GM23338 (cell line): ENCODE measurements around the gene GPRC5B. TPM values are rescaled to one million over a fixed set of nuclear protein-coding genes. Genes with fewer than 3 reads are reported as not detected.

Source experiments
- ATAC-seq: fragments of 200-7000 bp; cut with Tn5 transposase; 3 replicates; pipeline ENCODE4 v1.9.1; 2020
- DNase-seq: peaks from one replicate; pipeline ENCODE4 v3.0.0-alpha.2; 2015; ENCODE audit warnings: low spot score
- H2AFZ ChIP-seq: fragments of 200-600 bp; sonication (generic); 2 replicates; pipeline ENCODE4 v1.8.0; 2016; ENCODE audit warnings: antibody characterized with exemption, mild to moderate bottlenecking, moderate library complexity
- H3F3A ChIP-seq: fragments of 200-600 bp; sonication (generic); replicated peaks from 2 replicates; pipeline ENCODE4 v1.8.0; 2017; ENCODE audit warnings: antibody characterized with exemption, mixed run types, low read depth
- H3K27ac ChIP-seq: fragments of 200-600 bp; sonication (generic); 2 replicates; pipeline ENCODE4 v1.6.1; 2016; ENCODE audit warnings: low read depth
- H3K27me3 ChIP-seq: fragments of 200-600 bp; sonication (generic); 2 replicates; pipeline ENCODE4 v1.8.0; 2016; ENCODE audit warnings: mild to moderate bottlenecking, mixed run types, moderate library complexity; ENCODE audit not compliant: insufficient read depth
- H3K36me3 ChIP-seq: fragments of 200-600 bp; sonication (generic); 2 replicates; pipeline ENCODE4 v1.8.0; 2016; ENCODE audit warnings: mild to moderate bottlenecking; ENCODE audit not compliant: insufficient read depth
- H3K4me1 ChIP-seq: fragments of 200-600 bp; sonication (generic); 2 replicates; pipeline ENCODE4 v1.8.0; 2016; ENCODE audit warnings: mild to moderate bottlenecking, moderate library complexity; ENCODE audit not compliant: insufficient read depth
- H3K4me2 ChIP-seq: fragments of 200-600 bp; sonication (generic); 2 replicates; pipeline ENCODE4 v1.7.1; 2017; ENCODE audit warnings: mixed run types
- H3K4me3 ChIP-seq: fragments of 200-600 bp; sonication (generic); 2 replicates; pipeline ENCODE4 v1.6.1; 2016; ENCODE audit warnings: mixed run types
- H3K79me2 ChIP-seq: fragments of 200-600 bp; sonication (generic); replicated peaks from 2 replicates; pipeline ENCODE4 v1.8.0; 2017; ENCODE audit warnings: mild to moderate bottlenecking; ENCODE audit not compliant: insufficient read depth
- H3K9me2 ChIP-seq: fragments of 200-600 bp; sonication (generic); 2 replicates; pipeline ENCODE4 v1.8.0; 2017; ENCODE audit not compliant: insufficient read depth
- H4K20me1 ChIP-seq: fragments of 200-600 bp; sonication (generic); replicated peaks from 2 replicates; pipeline ENCODE4 v1.8.0; 2017; ENCODE audit warnings: mild to moderate bottlenecking; ENCODE audit not compliant: insufficient read depth
- H3K27ac Mint-ChIP-seq: 2 replicates; pipeline ENCODE4 v1.8.0; 2020; ENCODE audit warnings: inconsistent platforms, mild to moderate bottlenecking, moderate library complexity, mixed read lengths
- H3K27me3 Mint-ChIP-seq: 3 replicates; pipeline ENCODE4 v1.8.0; 2022; ENCODE audit warnings: low read depth, mild to moderate bottlenecking, moderate library complexity, mixed read lengths, inconsistent platforms; ENCODE audit not compliant: insufficient read depth, poor library complexity
- H3K36me3 Mint-ChIP-seq: 3 replicates; pipeline ENCODE4 v1.8.0; 2021; ENCODE audit warnings: low read depth, mild to moderate bottlenecking, inconsistent platforms, moderate library complexity, mixed read lengths
- H3K4me1 Mint-ChIP-seq: 3 replicates; pipeline ENCODE4 v1.8.0; 2020; ENCODE audit warnings: mild to moderate bottlenecking, inconsistent platforms, mixed read lengths
- H3K4me3 Mint-ChIP-seq: 3 replicates; pipeline ENCODE4 v1.8.0; 2021; ENCODE audit warnings: moderate library complexity, mild to moderate bottlenecking, inconsistent platforms, mixed read lengths
- H3K9me3 Mint-ChIP-seq: 3 replicates; pipeline ENCODE4 v1.8.0; 2020; ENCODE audit warnings: moderate library complexity, mild to moderate bottlenecking, inconsistent platforms, mixed read lengths
- CREB1 ChIP-seq: fragments of 250-450 bp; sonication (Bioruptor Pico); IDR thresholded peaks from 2 replicates; pipeline ENCODE4 v1.5.0; 2020; ENCODE audit warnings: low read depth, mild to moderate bottlenecking, moderate library complexity
- CTCF ChIP-seq, 2 experiments: fragments of 200-600 bp in 1 of 2; sonication (generic) in 1 of 2; conservative IDR thresholded peaks; 2 replicates each; pipeline versions ENCODE4 v1.5.1 to v1.6.1; 2016 to 2017; ENCODE audit warnings: antibody characterized with exemption in 2 of 2, low read depth in 2 of 2, mild to moderate bottlenecking in 2 of 2, moderate library complexity in 1 of 2
- ETS1 ChIP-seq: IDR thresholded peaks from 2 replicates; pipeline ENCODE4 v1.6.1; 2016; ENCODE audit warnings: antibody characterized with exemption
- EZH2 ChIP-seq: fragments of 200-600 bp; sonication (generic); IDR thresholded peaks from one replicate; pipeline ENCODE4 v1.8.0; 2017; ENCODE audit warnings: antibody characterized with exemption, mild to moderate bottlenecking, low read depth; ENCODE audit not compliant: unreplicated experiment
- EZH2phosphoT487 ChIP-seq: fragments of 200-600 bp; sonication (generic); IDR thresholded peaks from one replicate; pipeline ENCODE4 v1.8.1; 2018; ENCODE audit warnings: antibody characterized with exemption; ENCODE audit not compliant: unreplicated experiment
- JUNB ChIP-seq: IDR thresholded peaks from one replicate; pipeline ENCODE4 v1.6.1; 2016; ENCODE audit warnings: antibody characterized with exemption; ENCODE audit not compliant: unreplicated experiment
- NANOG ChIP-seq: IDR thresholded peaks from 2 replicates; pipeline ENCODE4 v1.6.1; 2016; ENCODE audit warnings: antibody characterized with exemption, borderline replicate concordance
- POLR2AphosphoS5 ChIP-seq: IDR thresholded peaks from 2 replicates; pipeline ENCODE4 v1.6.1; 2016; ENCODE audit warnings: antibody characterized with exemption, low read depth
- REST ChIP-seq: IDR thresholded peaks from one replicate; pipeline ENCODE4 v1.6.1; 2018; ENCODE audit warnings: antibody characterized with exemption; ENCODE audit not compliant: unreplicated experiment
- STAT1 ChIP-seq: IDR thresholded peaks from one replicate; pipeline ENCODE4 v1.6.1; 2016; ENCODE audit warnings: antibody characterized with exemption; ENCODE audit not compliant: unreplicated experiment
- ZNF114 ChIP-seq: fragments of 250-450 bp; sonication (Bioruptor Pico); IDR thresholded peaks from 2 replicates; pipeline ENCODE4 v1.5.0; 2020; ENCODE audit warnings: mild to moderate bottlenecking, moderate library complexity
- ZNF331 ChIP-seq: fragments of 250-450 bp; sonication (Bioruptor Pico); IDR thresholded peaks from 2 replicates; pipeline ENCODE4 v1.5.0; 2020; ENCODE audit warnings: low read depth, mild to moderate bottlenecking, moderate library complexity
- ZNF462 ChIP-seq: fragments of 250-450 bp; sonication (Bioruptor Pico); IDR thresholded peaks from 2 replicates; pipeline ENCODE4 v1.5.0; 2020; ENCODE audit warnings: mild to moderate bottlenecking, moderate library complexity
- polyA plus RNA-seq: library from polyadenylated mRNA; unstranded; fragments of >200 nt; fragmentation: Nextera tagmentation; extraction: Ambion mirVana; gene quantifications from 2 replicates; pipeline ENCODE4 v1.2.1, GENCODE V29; 2016
- total RNA-seq: library from RNA; depleted of rRNA; stranded (reverse); fragments of >200 nt; shearing (Covaris generic); gene quantifications from 2 replicates; pipeline ENCODE4 v1.2.3, GENCODE V29; 2014

GPRC5B gene
- total and polyA plus RNA-seq, 2 experiments from 2014 or later, result 70.9 to 82.5 TPM

GRCh38 chr16:19913340-19913645 lies 28.6 kb upstream of the GPRC5B start:
- Histone ChIP-seq H3K27me3 (no peaks in the 10 kb centered on the region), H2AFZ (peak overlapping the region; percentile 76), H3K4me1 (no peaks in the 10 kb centered on the region; the same call in 1 of the 2 replicates), H3K4me2 (no peak overlapping the region), H3K79me2 (no peaks in the 10 kb centered on the region), H3K27ac (no peak overlapping the region), H3K4me3 (no peak overlapping the region), H3F3A (no peaks in the 10 kb centered on the region), H4K20me1 (no peaks in the 10 kb centered on the region), H3K9me2 (no peaks in the 10 kb centered on the region), H3K36me3 (no peaks in the 10 kb centered on the region)
- H3K27ac Mint-ChIP-seq, result no peak overlapping the region
- H3K36me3 Mint-ChIP-seq, result no peaks in the 10 kb centered on the region
- no peak for ATAC-seq
- H3K4me3 Mint-ChIP-seq, result no peak overlapping the region
- peaks cover 7% of the 10 kb centered on the region for H3K27me3 Mint-ChIP-seq
- TF ChIP-seq POLR2AphosphoS5 (no peak), ZNF462 (CRISPR knock-in tag) (no peak), EZH2 (no peak), ZNF331 (CRISPR knock-in tag) (no peak), NANOG (no peak), ZNF114 (CRISPR knock-in tag) (no peak), EZH2phosphoT487 (no peak), CREB1 (CRISPR knock-in tag) (no peak), JUNB (no peak), REST (no peak), ETS1 (no peak), STAT1 (no peak), CTCF (conservative IDR thresholded peaks at IDR 0.05; ENCODE audit: low read depth in 2 of 2) (no peak)
- DNase-seq, result no peak
- H3K9me3 Mint-ChIP-seq, result no peaks in the 10 kb centered on the region; the same call in 1 of the 3 replicates
- H3K4me1 Mint-ChIP-seq, result peaks cover 5% of the 10 kb centered on the region
